ENCODE measurements around the gene MGP. TPM values are rescaled to one million over a fixed set of nuclear protein-coding genes. Genes with fewer than 3 reads are reported as not detected.

MGP gene
- 2.0 TPM for total RNA-seq

DNA sequence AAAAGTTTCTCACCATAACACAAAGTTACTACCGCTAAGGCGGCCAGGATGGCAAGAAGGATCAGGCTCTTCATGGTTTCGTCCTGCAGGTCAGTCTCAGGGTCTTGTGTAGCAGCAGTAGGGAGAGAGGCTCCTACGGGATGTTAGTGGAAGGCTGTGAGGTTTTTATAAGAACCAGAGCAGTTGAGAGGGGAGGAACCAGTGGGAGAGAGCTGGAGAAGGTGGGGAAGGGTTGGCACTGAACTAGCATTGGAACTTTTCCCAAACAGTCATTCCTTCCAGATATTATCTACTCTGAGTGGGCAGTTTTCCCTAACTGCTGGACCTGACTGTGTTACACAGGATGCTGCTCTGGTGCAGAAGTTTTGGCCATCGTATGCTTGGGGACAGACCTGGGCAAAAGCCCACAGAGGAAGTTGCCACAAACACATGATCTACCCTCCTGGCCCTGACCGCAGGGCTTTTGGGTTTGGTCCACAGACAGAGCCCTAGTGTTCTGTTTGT, at the start of gene MGP:
Gene MGP (minus strand): TSS at position 137 of the 504 bp plus-strand sequence. CDS start 63 bp downstream, at position 74.
- no peak for FAIRE-seq
- no peak for DNase-seq (ENCODE audit: low spot score in 2 of 2)

DNA sequence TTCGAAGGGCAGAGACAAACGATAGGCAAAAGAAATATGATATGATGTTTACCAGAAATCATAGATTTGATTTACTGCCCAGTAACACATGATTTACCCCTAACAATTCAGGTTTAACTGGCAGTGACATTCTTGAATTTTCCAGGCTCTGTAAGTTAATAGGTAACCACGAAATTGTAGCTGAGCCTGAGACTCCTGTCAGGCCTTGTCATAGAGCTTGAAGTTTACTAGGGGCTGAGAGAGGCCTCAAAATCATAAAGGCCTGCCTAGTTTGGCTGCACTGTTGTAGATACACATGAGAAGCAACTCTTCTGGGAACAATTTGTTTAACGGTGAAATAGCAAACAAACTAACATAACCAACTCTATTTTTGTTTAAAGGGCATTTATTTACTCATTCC, 49.4 kb upstream of the MGP start:
- no peak for DNase-seq (ENCODE audit: low spot score in 2 of 2)
- FAIRE-seq = no peak

DNA sequence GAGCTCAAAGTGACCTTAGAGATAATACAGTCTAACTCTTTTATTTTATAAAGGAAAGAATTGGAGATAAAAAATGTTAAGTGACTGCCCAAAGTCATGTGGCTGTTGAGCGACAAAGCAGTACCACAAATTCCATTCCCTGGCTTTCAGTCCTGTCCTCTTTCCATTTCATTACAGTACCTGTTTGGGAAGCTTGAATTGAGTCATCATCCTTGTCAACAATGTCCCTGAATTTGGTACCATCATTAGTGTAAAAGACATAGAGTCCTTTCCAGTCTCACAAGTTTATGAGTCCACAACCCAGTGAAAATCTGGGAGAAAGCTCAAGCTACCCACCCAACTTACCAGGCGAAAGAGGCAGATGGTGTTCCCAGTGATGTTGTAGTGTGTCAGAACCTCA, 48.9 kb upstream of the MGP start:
- FAIRE-seq (no peak), DNase-seq (ENCODE audit: low spot score in 2 of 2) (no peak)

DNA sequence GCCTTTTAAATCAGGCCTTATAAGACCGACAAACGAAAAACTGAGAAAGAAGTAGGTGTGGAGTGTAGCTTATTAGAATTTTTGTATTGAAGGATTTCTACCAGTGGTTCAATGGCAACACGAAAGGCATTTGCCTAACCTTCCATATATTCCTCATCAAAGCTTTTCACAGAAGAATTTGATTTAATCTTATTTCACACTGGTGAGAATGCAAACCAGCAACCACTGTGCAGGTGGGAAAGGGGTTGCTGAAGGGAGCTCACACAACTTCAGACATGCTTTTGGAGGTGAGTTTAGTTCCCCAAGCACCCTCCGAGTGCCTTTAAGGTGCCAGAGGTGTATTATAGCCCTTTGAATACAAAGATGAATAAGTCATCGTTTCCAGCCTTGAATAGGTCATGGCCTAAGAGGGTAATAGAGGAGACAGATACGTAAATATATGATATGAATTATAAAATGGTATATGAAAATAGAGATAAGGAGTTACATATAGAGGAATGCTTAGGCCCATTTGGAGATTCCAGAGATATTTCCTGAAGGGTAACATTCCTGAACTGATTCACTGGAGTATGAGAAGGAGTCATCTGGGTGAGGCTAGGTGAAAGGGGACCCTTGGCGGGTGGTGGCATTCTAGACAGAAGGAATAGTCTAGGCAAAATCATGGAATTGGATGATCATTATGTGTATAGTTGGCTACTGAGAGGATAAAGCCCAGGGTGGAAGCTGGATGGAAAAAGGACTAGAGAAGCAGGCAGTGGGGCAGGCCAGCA, 46.3 kb upstream of the MGP start:
- FAIRE-seq (no peak), DNase-seq (ENCODE audit: low spot score in 2 of 2) (no peak)

DNA sequence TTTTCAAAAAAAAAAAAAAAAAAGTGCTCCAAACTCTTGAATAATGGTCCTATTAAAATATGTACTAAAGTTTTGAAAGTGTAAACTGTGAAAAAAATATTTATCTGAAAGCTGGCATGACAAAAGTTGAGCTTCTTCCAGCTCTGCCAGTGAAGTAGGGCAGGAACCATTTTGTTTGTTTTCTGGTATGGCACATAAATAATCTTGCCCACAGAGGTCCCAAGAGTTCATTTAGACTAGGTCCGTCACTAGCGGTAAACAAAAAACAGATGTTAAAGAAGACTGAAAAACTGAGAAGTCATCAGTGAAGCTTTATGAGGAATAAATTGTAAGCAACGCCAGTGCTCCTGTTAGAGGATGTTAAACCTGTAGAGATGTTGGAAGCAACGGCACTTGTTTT, 45.7 kb upstream of the MGP start:
- DNase-seq (ENCODE audit: low spot score in 2 of 2) (no peak), FAIRE-seq (no peak)

DNA sequence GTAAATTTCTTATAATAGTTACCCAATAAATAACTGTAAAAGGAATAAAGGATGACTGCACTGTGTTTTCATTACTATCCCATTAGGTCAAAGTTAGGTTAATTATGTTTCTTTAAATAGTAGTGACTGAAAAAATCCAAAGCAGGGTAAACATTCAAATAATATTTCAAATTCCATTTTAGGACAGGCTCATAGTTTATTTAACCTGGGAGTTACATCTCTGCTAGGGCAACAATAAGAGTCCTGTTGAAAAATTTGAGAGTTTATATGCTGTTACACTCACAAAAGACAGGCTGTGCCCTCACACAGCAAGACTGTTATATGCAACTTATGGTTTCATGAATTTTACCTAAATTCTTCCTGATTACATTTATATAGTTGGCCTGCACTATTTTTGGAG, 44.6 kb upstream of the MGP start:
- DNase-seq (ENCODE audit: low spot score in 2 of 2) = no peak
- FAIRE-seq = no peak

DNA sequence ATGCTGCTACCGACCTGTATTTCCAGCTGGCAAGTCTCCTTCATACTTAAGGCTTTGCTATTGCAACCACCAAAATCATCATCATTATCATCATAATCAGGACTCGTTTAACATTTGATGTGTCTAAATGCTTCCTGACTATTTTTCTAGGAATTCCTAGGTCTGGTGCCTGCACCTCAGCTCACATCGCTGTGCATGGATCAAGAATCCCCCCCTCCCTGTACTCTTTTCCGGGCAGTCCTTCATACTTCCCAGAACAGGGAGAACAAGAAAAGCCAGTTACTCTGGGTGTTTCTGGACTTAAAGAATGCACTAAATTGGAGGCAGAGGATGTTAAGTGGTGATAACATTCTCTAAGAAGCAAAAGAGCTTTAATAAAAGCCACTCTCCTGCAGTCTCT, 43.3 kb upstream of the MGP start:
- DNase-seq (ENCODE audit: low spot score in 2 of 2) (no peak), FAIRE-seq (no peak)

DNA sequence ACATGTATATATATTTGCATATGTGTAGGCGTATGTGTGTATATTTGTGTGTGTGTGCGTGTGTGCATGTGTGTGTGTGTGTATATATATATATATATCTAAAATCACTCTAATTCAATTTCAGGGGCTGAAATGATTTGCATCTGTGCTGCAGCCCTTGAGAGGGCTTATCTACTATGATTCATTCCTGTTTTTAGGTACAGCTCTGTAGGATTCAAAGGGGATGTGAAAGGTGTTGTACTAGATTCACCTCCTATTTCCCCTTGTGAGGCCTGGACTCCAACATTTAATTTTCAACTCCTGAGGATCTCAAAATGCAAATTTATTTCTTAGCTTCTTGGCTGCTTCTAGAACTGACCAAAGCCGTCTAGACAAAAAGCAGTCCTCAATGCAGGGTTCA, 41.6 kb upstream of the MGP start:
- DNase-seq (ENCODE audit: low spot score in 2 of 2) (no peak), FAIRE-seq (no peak)

DNA sequence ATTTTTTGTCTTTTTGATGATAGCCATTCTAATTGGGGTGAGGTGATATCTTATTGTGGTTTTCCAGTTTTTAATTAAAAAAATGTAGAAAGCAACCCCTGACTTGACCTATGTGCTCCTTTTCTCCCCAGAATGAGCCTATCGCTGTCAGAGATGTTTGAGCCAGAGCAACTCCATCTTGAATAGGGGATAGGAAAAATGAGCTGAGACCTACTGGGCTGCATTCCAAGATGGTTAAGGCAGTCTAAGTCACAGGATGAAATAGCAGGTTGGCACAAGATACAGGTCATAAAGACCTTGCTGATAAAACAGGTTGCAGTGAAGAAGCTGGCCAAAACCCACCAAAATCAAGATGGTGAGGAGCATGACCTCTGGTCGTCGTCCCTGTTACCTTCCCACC, 38.9 kb upstream of the MGP start:
- FAIRE-seq = no peak
- DNase-seq (ENCODE audit: low spot score in 2 of 2) = no peak

DNA sequence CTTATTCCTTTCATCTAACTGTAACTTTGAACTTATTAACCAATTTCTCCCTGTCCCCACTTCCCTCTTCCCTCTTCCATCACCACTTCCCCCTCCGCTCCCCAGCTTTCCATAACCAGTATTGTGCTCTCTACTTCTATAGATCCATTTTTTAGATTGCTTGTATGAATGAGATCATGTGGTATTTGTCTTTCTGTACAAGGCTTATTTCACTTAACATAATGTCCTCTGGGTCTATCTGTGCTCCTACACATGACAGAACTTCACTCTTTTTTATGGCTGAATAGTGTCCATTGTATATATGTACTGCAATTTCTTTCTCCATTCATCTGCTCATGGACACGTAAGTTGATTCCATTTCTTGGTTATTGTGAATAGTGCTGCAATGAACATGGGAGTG, 38.3 kb upstream of the MGP start:
- no peak for DNase-seq (ENCODE audit: low spot score in 2 of 2)
- FAIRE-seq = no peak

DNA sequence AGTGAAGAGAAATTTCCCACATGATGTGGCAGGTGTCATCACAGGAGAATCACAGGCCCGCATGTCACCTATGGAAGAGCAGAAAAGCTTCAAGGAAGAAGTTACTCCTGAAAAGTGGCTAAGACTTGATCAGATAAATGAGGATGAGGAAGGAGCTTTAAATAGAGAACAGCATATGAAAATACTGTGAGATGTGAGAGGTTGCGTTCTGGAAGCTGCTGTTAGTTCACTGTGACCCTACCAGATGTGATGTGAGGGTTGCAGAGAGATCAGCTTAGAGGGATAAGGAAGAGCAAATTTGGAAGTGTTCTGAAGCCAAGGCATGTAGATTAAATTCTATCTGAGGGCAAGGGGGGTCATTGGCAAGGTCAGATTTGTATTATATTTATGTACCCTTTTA, 35.6 kb upstream of the MGP start:
- DNase-seq (ENCODE audit: low spot score in 2 of 2) (no peak), FAIRE-seq (no peak)

DNA sequence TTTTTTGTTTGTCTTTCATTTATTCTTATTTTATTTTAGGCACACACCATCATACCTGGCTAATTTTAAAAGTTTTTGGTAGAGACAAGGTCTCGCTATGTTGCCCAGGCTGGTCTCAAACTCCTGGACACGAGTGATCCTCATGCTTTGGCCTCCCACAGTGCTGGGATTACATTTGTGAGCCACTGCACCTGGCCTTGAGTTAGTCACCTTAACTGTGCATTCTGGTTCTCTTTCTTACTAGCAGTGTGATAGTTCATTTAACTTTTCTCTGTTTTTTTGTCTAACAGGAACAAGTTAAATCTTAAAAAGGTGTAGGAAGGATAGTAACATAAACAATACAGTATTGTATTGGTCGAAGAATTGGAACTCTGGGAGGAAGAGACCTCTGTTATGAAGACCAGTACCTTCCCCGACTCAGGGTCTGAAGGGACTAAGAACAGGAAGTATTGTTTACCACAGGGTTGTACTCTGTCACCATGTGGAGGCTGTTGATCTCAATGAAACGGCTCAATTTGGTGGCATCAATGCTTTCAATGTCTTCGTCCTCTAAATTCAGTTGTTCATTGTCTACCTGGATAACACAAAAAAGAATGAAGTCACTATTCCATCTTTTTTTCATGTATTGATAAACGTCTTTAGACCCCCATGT, 34.9 kb upstream of the MGP start:
- FAIRE-seq (no peak), DNase-seq (ENCODE audit: low spot score in 2 of 2) (no peak)

DNA sequence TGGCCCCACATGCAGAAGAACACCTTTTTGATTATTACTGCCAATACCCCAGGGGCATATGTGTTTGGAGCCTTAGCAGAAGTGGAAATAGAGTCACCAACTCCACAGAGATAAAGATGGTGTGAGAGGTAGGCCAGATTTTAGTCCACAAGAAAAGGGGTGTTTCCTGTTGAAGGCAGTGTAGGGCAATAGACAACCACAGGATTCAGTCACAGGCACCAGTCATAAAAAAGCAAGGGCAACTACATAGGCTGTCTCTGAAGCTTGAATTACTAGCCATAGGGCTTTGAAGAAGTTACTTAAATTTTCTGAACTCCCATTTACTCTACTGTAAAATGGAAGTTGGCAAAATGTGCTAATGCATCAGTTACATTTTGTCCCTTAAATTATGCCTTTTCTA, 33.8 kb upstream of the MGP start:
- DNase-seq (ENCODE audit: low spot score in 2 of 2) (no peak), FAIRE-seq (no peak)

DNA sequence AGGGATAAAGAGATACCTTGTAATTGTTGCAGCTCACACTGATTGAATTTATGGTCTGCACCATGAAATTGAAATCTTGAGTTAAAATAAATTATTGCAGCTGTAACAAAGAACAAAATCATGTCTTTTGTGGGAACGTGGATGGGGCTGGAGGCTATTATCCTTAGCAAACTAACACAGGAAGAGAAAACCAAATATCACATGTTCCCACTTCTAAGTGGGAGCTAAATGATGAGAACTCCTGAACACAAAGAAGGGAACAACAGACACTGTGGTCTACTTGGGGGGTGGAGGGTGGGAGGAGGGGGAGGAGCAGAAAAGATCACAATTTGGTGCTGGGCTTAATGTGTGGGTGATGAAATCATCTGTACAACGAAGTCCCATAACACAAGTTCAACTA, 30.1 kb upstream of the MGP start:
- no peak for FAIRE-seq

DNA sequence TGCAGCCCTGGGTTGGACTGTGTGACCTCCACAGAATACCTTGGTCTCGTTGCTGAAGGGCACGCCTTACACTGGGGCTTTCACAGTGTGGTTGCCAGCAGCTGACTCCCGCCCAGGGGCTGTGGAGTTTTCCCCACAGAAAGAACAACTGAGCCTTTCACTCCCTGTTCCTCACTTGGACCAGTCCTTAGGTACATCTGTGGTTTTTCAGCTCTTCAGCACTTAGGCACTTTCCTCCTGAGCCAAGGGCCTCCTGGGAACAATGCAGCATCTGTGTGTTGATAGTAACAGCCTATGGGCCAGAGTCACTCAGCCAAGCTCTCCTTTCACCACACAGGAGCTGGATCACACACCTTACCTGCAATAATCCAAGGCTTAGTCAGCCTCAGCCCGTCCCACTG, 27.7 kb upstream of the MGP start:
- FAIRE-seq = no peak

More for the DNA sequence above, 30.1 kb upstream of the MGP start:
- DNase-seq (ENCODE audit: low spot score in 2 of 2) = no peak

DNA sequence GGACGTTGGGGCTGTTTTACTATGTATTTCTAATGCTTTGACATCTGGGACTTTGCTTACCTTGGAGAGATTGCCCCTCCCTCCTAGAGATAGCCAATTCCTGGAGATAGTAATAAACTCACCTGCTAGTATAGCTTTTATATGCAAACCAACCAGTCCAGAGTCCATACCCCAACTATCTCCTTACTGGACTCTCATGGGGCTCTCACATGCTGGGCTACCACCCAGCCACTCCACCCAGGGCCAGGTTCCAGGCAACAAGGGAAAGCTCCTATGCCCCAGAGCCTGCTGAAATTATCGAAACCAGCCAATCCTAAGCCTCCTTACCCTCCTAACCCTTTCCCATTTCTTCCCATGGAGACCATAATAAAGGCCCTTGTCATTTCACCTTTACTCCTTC, 25.5 kb upstream of the MGP start:
- DNase-seq (ENCODE audit: low spot score in 2 of 2) (no peak), FAIRE-seq (no peak)

More for the DNA sequence above, 27.7 kb upstream of the MGP start:
- DNase-seq (ENCODE audit: low spot score in 2 of 2) = no peak

DNA sequence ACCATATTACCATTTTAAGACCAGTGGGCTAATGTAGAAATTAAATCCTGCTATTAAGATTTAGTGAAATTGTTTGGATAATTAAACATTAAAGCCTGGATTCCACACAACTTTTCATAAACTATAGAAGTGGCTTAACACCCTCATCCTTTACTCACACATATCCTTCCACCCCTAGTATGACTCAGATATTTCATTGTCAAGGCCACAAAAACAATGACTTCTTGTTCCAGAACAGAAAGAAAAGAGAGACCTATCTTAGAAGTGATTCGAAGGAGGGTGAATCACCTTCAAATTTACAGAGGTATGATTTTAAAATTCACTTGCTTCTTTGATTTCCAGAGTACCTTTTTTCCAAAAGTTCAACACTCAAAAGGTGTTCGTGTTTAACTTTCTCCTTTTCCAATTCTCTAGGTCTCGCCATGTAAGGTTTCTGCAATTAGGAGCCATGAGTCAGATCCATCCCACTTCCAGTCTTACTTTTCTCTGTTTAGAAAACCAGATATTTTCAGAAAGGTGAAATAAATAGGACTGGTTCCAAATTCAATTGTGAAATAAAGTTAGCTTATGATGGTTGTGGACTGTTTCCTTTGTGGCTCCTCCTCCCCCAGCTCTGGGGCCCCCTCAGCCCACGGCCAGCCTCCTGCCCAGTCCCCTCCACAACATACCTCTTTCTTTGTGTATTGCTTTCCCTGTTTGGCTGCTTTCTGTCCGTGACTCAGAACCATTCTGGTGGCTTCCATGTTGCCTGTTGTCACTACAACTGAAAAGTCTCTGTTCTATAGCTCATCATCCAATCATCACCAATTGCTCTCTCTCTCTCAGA, 24.6 kb upstream of the MGP start:
- FAIRE-seq = no peak
- DNase-seq (ENCODE audit: low spot score in 2 of 2) = no peak

DNA sequence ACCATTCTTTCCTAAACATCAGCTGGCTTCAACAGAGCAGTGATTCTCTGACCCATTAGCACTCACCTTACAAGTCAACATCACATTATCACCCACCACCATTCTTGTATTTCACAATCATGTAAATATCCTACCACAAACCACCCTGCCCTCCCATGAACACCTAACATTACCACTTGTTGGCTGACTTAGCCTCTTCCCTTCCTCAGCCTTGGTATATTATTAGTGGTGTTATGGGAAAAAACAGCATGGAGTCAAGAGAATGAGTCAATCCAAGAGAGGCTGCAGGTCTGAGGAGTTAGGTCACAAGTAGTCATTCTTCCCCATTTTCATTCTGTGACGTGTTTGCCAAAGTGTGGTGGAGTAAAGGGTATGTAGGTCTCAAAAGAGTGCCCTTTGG, 22.3 kb upstream of the MGP start:
- no peak for FAIRE-seq
- no peak for DNase-seq (ENCODE audit: low spot score in 2 of 2)

DNA sequence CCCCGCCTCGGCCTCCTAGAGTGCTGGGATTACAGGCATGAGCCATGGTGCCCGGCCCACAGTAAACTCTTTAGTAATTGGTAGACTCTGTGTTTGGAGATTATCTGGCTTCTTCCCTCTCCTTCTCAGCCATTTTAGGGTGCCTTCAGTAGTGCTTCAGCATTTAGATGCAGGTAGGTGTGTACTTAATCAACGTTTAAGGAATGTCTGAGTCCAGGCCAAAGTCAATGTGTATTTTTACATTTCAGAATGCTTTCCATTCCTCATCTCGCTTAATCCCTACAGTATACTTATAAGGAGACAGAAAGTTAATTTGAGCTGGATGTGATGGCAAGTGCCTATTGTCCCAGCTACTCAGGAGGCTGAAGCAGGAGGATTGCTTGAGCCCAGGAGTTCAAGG, 20.5 kb upstream of the MGP start:
- DNase-seq (ENCODE audit: low spot score in 2 of 2) (no peak), FAIRE-seq (no peak)

DNA sequence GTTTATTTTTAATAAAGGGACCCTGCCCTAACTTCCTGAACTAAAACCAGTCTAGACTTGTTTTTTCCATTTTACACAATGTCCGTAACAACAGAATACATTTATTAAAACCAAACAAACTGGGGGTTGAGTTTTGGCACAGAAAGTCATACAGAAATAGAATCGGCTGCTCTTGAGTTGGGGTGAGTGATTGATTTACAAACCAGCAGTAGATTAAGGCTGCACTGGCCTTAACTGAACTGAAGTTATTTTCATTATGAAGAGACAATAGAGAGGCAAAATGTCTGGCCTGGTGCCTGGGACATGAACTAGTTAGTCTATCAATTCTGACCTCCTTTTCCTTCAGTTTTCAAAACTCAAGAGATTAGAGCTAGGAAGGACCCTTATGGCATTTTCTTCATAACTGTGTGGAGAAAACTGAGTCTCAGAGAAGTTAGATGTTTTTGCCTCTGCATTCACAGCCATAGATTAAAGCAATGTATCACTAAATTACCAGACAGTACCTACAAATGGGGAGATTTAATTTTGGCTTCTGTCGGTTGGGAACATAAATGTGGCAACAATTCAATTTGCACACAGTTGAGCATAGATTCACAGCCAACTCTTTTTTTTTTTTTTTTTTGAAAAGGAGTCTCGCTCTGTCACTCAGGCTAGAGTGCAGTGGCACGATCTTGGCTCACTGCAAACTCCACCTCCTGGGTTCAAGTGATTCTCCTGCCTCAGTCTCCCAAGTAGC, 19.8 kb upstream of the MGP start:
- DNase-seq (ENCODE audit: low spot score in 2 of 2) = no peak
- FAIRE-seq = no peak

DNA sequence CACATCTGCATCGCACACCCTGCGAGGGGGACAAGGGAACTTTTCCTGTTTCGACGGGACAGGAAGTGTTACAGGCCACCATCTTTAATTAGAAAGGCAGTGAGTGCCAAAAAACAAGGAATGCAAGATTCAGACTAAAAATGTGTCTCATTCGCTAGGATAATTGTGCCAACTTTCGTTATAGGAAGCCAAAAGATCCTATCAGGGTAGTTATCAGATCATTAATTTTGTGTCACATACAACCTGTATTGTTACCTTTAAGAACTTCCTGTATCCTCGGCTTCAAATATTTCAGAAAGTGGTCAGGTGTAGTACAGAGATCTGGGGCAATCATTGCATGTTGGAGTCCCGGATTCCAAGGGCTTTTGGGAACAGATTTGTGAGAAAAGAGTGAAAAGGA, 19.2 kb upstream of the MGP start:
- DNase-seq (ENCODE audit: low spot score in 2 of 2) = no peak
- no peak for FAIRE-seq

All from frontal cortex (tissue), 4 donors.